Neural cell (in vitro differentiated cells): ENCODE data around the gene TCF12. TPM values are rescaled to one million over a fixed set of nuclear protein-coding genes. Genes with fewer than 3 reads are reported as not detected.
A peak's percentile ranks its signal among the peaks of the same experiment; 100 is the strongest.

Experiments used
- H2AFZ ChIP-seq: fragments of 200-600, 300-800 bp; sonication (generic), shearing (Covaris generic); 2 replicates; pipeline ENCODE4 v1.6.0; 2014; ENCODE audit warnings: low read depth, mild to moderate bottlenecking, antibody characterized with exemption, low read length, moderate library complexity
- H3F3A ChIP-seq: fragments of 200-600 bp; shearing (Covaris generic); 2 replicates; pipeline ENCODE4 v1.6.1; 2016; ENCODE audit warnings: mild to moderate bottlenecking, moderate library complexity, mixed read lengths, antibody characterized with exemption, low read length; ENCODE audit not compliant: insufficient read depth, poor library complexity, severe bottlenecking
- H3K27ac ChIP-seq: fragments of 200-600, 300-800 bp; sonication (generic), shearing (Covaris generic); 2 replicates; pipeline ENCODE4 v1.5.1; 2014; ENCODE audit warnings: mild to moderate bottlenecking, low read length, moderate library complexity
- H3K27me3 ChIP-seq: fragments of 300-800, 200-600 bp; sonication (generic), shearing (Covaris generic); 2 replicates; pipeline ENCODE4 v1.6.0; 2014; ENCODE audit warnings: mild to moderate bottlenecking, low read depth, low read length, moderate library complexity; ENCODE audit not compliant: insufficient read depth
- H3K36me3 ChIP-seq: fragments of 300-800, 200-600 bp; sonication (generic), shearing (Covaris generic); 2 replicates; pipeline ENCODE4 v1.5.1; 2014; ENCODE audit warnings: mild to moderate bottlenecking, antibody characterized with exemption, low read length, moderate library complexity; ENCODE audit not compliant: insufficient read depth
- H3K4me2 ChIP-seq: fragments of 300-800, 200-600 bp; sonication (generic), shearing (Covaris generic); 2 replicates; pipeline ENCODE4 v1.6.0; 2014; ENCODE audit warnings: mild to moderate bottlenecking, low read length
- H3K4me3 ChIP-seq: fragments of 300-800, 200-600 bp; sonication (generic), shearing (Covaris generic); 2 replicates; pipeline ENCODE4 v1.5.1; 2014; ENCODE audit warnings: mild to moderate bottlenecking, low read length, moderate library complexity
- H3K79me2 ChIP-seq: fragments of 200-600 bp; shearing (Covaris generic); replicated peaks from 2 replicates; pipeline ENCODE4 v1.6.0; 2014; ENCODE audit warnings: mild to moderate bottlenecking, low read length, moderate library complexity; ENCODE audit not compliant: insufficient read depth
- H3K9ac ChIP-seq: fragments of 300-800, 200-600 bp; sonication (generic), shearing (Covaris generic); 2 replicates; pipeline ENCODE4 v1.6.1; 2016; ENCODE audit warnings: mild to moderate bottlenecking, low read length, mixed read lengths
- H3K9me2 ChIP-seq: fragments of 200-600 bp; shearing (Covaris generic); 2 replicates; pipeline ENCODE4 v1.6.1; 2016; ENCODE audit warnings: mild to moderate bottlenecking, low read length, mixed read lengths; ENCODE audit not compliant: insufficient read depth
- H3K9me3 ChIP-seq: fragments of 200-600, 300-800 bp; sonication (generic), shearing (Covaris generic); 2 replicates; pipeline ENCODE4 v1.6.1; 2016; ENCODE audit warnings: mild to moderate bottlenecking, mixed run types, low read length, moderate library complexity, mixed read lengths
- H4K20me1 ChIP-seq: fragments of 200-600 bp; shearing (Covaris generic); 2 replicates; pipeline ENCODE4 v1.6.1; 2016; ENCODE audit warnings: mild to moderate bottlenecking, mixed run types; ENCODE audit not compliant: insufficient read depth
- EP300 ChIP-seq: fragments of 450-650 bp; conservative IDR thresholded peaks from 2 replicates; pipeline ENCODE4 v1.6.1; 2014; ENCODE audit warnings: antibody characterized with exemption, mild to moderate bottlenecking, moderate library complexity; ENCODE audit not compliant: poor library complexity, severe bottlenecking
- EZH2 ChIP-seq: fragments of 200-600, 300-800 bp; shearing (Covaris generic), sonication (generic); IDR thresholded peaks from 2 replicates; pipeline ENCODE4 v1.6.1; 2014; ENCODE audit warnings: antibody characterized with exemption, low read length, borderline replicate concordance, mild to moderate bottlenecking; ENCODE audit not compliant: insufficient read depth, poor library complexity, severe bottlenecking
- MXI1 ChIP-seq: fragments of 450-650 bp; conservative IDR thresholded peaks from 2 replicates; pipeline ENCODE4 v1.6.1; 2014; ENCODE audit warnings: antibody characterized with exemption, mild to moderate bottlenecking; ENCODE audit not compliant: poor library complexity, severe bottlenecking
- POLR2AphosphoS5 ChIP-seq: IDR thresholded peaks from 2 replicates; pipeline ENCODE4 v1.6.1; 2012
- RAD21 ChIP-seq: fragments of 450-650 bp; conservative IDR thresholded peaks from 2 replicates; pipeline ENCODE4 v1.6.1; 2014; ENCODE audit warnings: antibody characterized with exemption, mild to moderate bottlenecking, moderate library complexity
- REST ChIP-seq: IDR thresholded peaks from 2 replicates; pipeline ENCODE4 v1.6.1; 2012; ENCODE audit warnings: borderline replicate concordance
- SMC3 ChIP-seq: fragments of 450-650 bp; conservative IDR thresholded peaks from 2 replicates; pipeline ENCODE4 v1.6.1; 2014; ENCODE audit warnings: antibody characterized with exemption, mild to moderate bottlenecking, moderate library complexity; ENCODE audit not compliant: poor library complexity
- TAF1 ChIP-seq: IDR thresholded peaks from 2 replicates; pipeline ENCODE4 v1.6.1; 2012; ENCODE audit warnings: low read depth
- polyA plus RNA-seq: library from polyadenylated mRNA; depleted of rRNA; stranded (reverse); fragments of >200 nt; gene quantifications from 2 replicates; pipeline ENCODE4 v1.2.3, GENCODE V29; 2014
- TF ChIP-seq, protein P1 (sequence below): fragments of 450-650 bp; IDR thresholded peaks from 2 replicates; pipeline ENCODE4 v1.5.1; 2014; ENCODE audit warnings: antibody characterized with exemption, mild to moderate bottlenecking, moderate library complexity; ENCODE audit not compliant: poor library complexity, severe bottlenecking

The TCF12 gene
- polyA plus RNA-seq, 1 donor from 2014 or later: 52.7 TPM

- Histone ChIP-seq H4K20me1 (no peaks in the 10 kb centered on the region), H3K36me3 (no peaks in the 10 kb centered on the region), H3K27ac (peak overlapping the region; percentile 51), H3K4me3 (peak overlapping the region; percentile 51), H3F3A (peaks cover 8% of the 10 kb centered on the region), H3K79me2 (peaks cover 6% of the 10 kb centered on the region), H3K4me2 (no peak overlapping the region), H2AFZ (no peak overlapping the region), H3K9ac (no peak overlapping the region), H3K27me3 (no peaks in the 10 kb centered on the region), H3K9me2 (no peaks in the 10 kb centered on the region), H3K9me3 (no peaks in the 10 kb centered on the region)
- TF ChIP-seq SMC3 (no peak), TAF1 (no peak), POLR2AphosphoS5 (no peak)
Measured at GRCh38 chr15:57198131-57198530, 279.7 kb downstream of the TCF12 start.

- H3K9ac ChIP-seq: peak overlapping the region; percentile 27
- H3K9me3 ChIP-seq: no peaks in the 10 kb centered on the region
- H3K27ac ChIP-seq: peak overlapping the region; percentile 51
- peaks cover 6% of the 10 kb centered on the region for H3K79me2 ChIP-seq
- no peaks in the 10 kb centered on the region for H4K20me1 ChIP-seq
- peak overlapping the region; percentile 35 for H3K4me2 ChIP-seq
- no peaks in the 10 kb centered on the region for H3K9me2 ChIP-seq
- peaks cover 8% of the 10 kb centered on the region for H3F3A ChIP-seq
- H3K27me3 ChIP-seq: no peaks in the 10 kb centered on the region
- H2AFZ ChIP-seq: no peak overlapping the region
- H3K4me3 ChIP-seq: peak overlapping the region; percentile 51
- TF ChIP-seq EZH2: no peak
- TF ChIP-seq REST: peak; percentile 35
- TF ChIP-seq EP300: peak; percentile 21
- TF ChIP-seq, protein P1, sequence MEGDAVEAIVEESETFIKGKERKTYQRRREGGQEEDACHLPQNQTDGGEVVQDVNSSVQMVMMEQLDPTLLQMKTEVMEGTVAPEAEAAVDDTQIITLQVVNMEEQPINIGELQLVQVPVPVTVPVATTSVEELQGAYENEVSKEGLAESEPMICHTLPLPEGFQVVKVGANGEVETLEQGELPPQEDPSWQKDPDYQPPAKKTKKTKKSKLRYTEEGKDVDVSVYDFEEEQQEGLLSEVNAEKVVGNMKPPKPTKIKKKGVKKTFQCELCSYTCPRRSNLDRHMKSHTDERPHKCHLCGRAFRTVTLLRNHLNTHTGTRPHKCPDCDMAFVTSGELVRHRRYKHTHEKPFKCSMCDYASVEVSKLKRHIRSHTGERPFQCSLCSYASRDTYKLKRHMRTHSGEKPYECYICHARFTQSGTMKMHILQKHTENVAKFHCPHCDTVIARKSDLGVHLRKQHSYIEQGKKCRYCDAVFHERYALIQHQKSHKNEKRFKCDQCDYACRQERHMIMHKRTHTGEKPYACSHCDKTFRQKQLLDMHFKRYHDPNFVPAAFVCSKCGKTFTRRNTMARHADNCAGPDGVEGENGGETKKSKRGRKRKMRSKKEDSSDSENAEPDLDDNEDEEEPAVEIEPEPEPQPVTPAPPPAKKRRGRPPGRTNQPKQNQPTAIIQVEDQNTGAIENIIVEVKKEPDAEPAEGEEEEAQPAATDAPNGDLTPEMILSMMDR: peak; percentile 26
- no peak for TF ChIP-seq MXI1
- no peak for TF ChIP-seq RAD21
- no peak for TF ChIP-seq SMC3
- no peak for TF ChIP-seq TAF1
- no peak for TF ChIP-seq POLR2AphosphoS5
- no peaks in the 10 kb centered on the region for H3K36me3 ChIP-seq
Measured at GRCh38 chr15:57198654-57199291, 280.3 kb downstream of the TCF12 start.
